Chondrocyte (in vitro differentiated cells): Measurements from ENCODE around the gene GPHA2. TPM values are rescaled to one million over a fixed set of nuclear protein-coding genes. Genes with fewer than 3 reads are reported as not detected.

Experiments
- DNase-seq: peaks from one replicate; pipeline ENCODE4 v3.0.0; 2021; ENCODE audit warnings: mixed read lengths, low spot score
- H3K27ac Mint-ChIP-seq: one replicate; pipeline ENCODE4 v1.8.0; 2021; ENCODE audit warnings: mild to moderate bottlenecking, moderate library complexity, mixed read lengths; ENCODE audit not compliant: unreplicated experiment
- H3K27me3 Mint-ChIP-seq: 2 replicates; pipeline ENCODE4 v1.8.0; 2021; ENCODE audit warnings: low read depth, mixed read lengths
- H3K36me3 Mint-ChIP-seq: 2 replicates; pipeline ENCODE4 v1.8.0; 2021; ENCODE audit warnings: low read depth, mixed read lengths
- H3K4me1 Mint-ChIP-seq: 2 replicates; pipeline ENCODE4 v1.8.0; 2021; ENCODE audit warnings: low read depth, mild to moderate bottlenecking, mixed read lengths
- H3K4me3 Mint-ChIP-seq: one replicate; pipeline ENCODE4 v1.8.0; 2021; ENCODE audit warnings: mild to moderate bottlenecking, moderate library complexity, mixed read lengths; ENCODE audit not compliant: unreplicated experiment
- H3K9me3 Mint-ChIP-seq: 2 replicates; pipeline ENCODE4 v1.8.0; 2021; ENCODE audit warnings: low read depth, mixed read lengths
- CTCF ChIP-seq: fragments of 200-600 bp; sonication (generic); IDR thresholded peaks from 2 replicates; pipeline ENCODE4 v1.5.0; 2021; ENCODE audit warnings: antibody characterized with exemption, mild to moderate bottlenecking, moderate library complexity
- total RNA-seq: library from RNA; stranded (reverse); gene quantifications from 3 replicates; pipeline ENCODE4 v1.2.1, GENCODE V29; 2021

The GPHA2 gene
- total RNA-seq, 1 donor from 2014 or later: not detected

GRCh38 chr11:64893194-64894069, 42.3 kb downstream of the GPHA2 start:
- Mint-ChIP-seq H3K27ac (no peak overlapping the region), H3K27me3 (no peaks in the 10 kb centered on the region), H3K36me3 (peaks cover 7% of the 10 kb centered on the region), H3K4me3 (no peak overlapping the region), H3K4me1 (no peaks in the 10 kb centered on the region), H3K9me3 (no peaks in the 10 kb centered on the region)
- peak; percentile 91 for DNase-seq
- no peak for TF ChIP-seq CTCF

DNA sequence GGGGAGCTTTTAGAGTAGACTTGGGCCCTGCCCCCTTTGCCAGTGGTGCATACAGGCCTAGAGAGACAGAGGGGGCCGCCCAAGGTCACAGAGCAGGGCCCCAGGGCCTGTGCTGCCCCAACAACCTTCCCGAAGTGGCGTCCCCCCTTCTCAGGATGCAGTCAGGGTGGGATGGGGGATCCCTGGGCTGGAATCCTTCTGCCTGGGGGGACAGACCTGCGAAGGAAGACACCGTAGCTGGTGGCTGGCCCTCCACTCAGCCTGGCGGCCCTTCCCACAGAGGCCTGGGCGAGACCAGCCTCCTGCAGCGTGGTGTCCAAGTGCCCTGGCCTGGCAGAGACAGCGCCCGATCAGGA, 42.9 kb downstream of the GPHA2 start:
- H3K36me3 Mint-ChIP-seq: peaks cover 5% of the 10 kb centered on the region
- H3K4me3 Mint-ChIP-seq: no peak overlapping the region
- TF ChIP-seq CTCF: no peak
- no peak for DNase-seq
- H3K9me3 Mint-ChIP-seq: no peaks in the 10 kb centered on the region
- H3K27ac Mint-ChIP-seq: no peak overlapping the region
- no peaks in the 10 kb centered on the region for H3K27me3 Mint-ChIP-seq
- H3K4me1 Mint-ChIP-seq: peaks cover 4% of the 10 kb centered on the region

GRCh38 chr11:64892411-64892831, 43.3 kb downstream of the GPHA2 start:
- H3K4me1 Mint-ChIP-seq: peaks cover 4% of the 10 kb centered on the region
- H3K27me3 Mint-ChIP-seq: no peaks in the 10 kb centered on the region
- no peak overlapping the region for H3K27ac Mint-ChIP-seq
- no peaks in the 10 kb centered on the region for H3K9me3 Mint-ChIP-seq
- peaks cover 5% of the 10 kb centered on the region for H3K36me3 Mint-ChIP-seq
- no peak overlapping the region for H3K4me3 Mint-ChIP-seq
- DNase-seq: no peak
- no peak for TF ChIP-seq CTCF

GRCh38 chr11:64891880-64892279, 43.8 kb downstream of the GPHA2 start:
- no peaks in the 10 kb centered on the region for H3K27me3 Mint-ChIP-seq
- DNase-seq: no peak
- H3K9me3 Mint-ChIP-seq: no peaks in the 10 kb centered on the region
- H3K27ac Mint-ChIP-seq: no peak overlapping the region
- peaks cover 4% of the 10 kb centered on the region for H3K4me1 Mint-ChIP-seq
- H3K36me3 Mint-ChIP-seq: peaks cover 1% of the 10 kb centered on the region
- H3K4me3 Mint-ChIP-seq: no peak overlapping the region
- no peak for TF ChIP-seq CTCF

DNA sequence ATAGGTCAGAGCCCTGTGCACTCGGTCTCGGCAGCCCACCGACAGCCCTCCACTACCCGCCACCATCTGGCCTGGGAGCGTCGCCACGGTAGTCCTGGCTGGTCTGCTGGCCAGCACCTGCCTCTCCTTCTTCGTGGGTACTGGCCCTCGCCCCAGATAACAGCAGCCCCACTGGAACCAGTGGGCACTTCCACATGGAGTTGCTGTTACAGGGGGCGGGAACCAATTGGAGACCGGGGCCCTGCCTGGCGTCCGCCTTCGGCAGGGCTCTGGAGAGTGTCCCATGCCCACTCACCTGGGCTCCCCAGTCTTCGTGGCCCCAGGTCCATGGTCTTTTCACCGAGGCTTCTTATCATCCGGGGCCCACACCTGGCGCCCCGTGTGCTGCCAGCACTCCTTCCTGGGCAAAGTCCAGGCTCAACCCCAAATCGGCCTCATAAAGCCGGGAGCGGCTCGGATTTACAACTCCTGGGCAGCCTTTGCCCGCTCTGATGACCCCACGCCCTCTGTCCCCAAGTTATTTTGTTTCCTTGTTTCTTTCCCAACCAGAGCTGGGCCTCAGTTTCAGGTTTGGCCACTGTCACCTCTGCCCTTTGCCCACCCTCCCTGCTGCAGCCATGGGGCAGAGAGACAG, 44.4 kb downstream of the GPHA2 start:
- Mint-ChIP-seq H3K4me3 (no peak overlapping the region), H3K27me3 (no peaks in the 10 kb centered on the region), H3K27ac (no peak overlapping the region), H3K9me3 (no peaks in the 10 kb centered on the region), H3K36me3 (peaks cover 1% of the 10 kb centered on the region), H3K4me1 (peaks cover 4% of the 10 kb centered on the region)
- no peak for TF ChIP-seq CTCF
- DNase-seq: peak; percentile 86
